SU-DHL-6 (cell line): Measurements from ENCODE around the gene ALDH4A1.

Experiments
- H2AFZ ChIP-seq: fragments of 200-600 bp; sonication (generic); 2 replicates; pipeline ENCODE4 v1.6.1; 2014; ENCODE audit warnings: low read depth, mild to moderate bottlenecking, moderate library complexity, mixed read lengths, antibody characterized with exemption, low read length; ENCODE audit not compliant: severe bottlenecking
- H3F3A ChIP-seq: fragments of 200-600 bp; shearing (Covaris generic); 2 replicates; pipeline ENCODE4 v1.6.0; 2016; ENCODE audit warnings: antibody characterized with exemption, mild to moderate bottlenecking; ENCODE audit not compliant: insufficient read depth
- H3K27ac ChIP-seq: fragments of 200-600 bp; sonication (generic); 2 replicates; pipeline ENCODE4 v1.5.1; 2016; ENCODE audit warnings: low read depth, mild to moderate bottlenecking, low read length, moderate library complexity, mixed read lengths
- H3K27me3 ChIP-seq: fragments of 200-600 bp; sonication (generic), shearing (Covaris generic); 2 replicates; pipeline ENCODE4 v1.6.0; 2014; ENCODE audit warnings: mild to moderate bottlenecking, low read length
- H3K36me3 ChIP-seq: fragments of 200-600 bp; sonication (generic); 2 replicates; pipeline ENCODE4 v1.6.1; 2014; ENCODE audit warnings: mild to moderate bottlenecking, low read length, mixed read lengths
- H3K4me2 ChIP-seq: fragments of 300-600, 200-600 bp; shearing (Covaris generic), sonication (generic); 2 replicates; pipeline ENCODE4 v1.6.0; 2014; ENCODE audit warnings: low read length, low read depth, mild to moderate bottlenecking; ENCODE audit not compliant: poor library complexity, severe bottlenecking
- H3K4me3 ChIP-seq: fragments of 200-600 bp; sonication (generic); 2 replicates; pipeline ENCODE4 v1.5.1; 2014; ENCODE audit warnings: antibody characterized with exemption, low read length, mild to moderate bottlenecking, mixed read lengths; ENCODE audit not compliant: insufficient read depth, poor library complexity, severe bottlenecking
- H3K79me2 ChIP-seq: fragments of 200-600 bp; sonication (generic); 2 replicates; pipeline ENCODE4 v1.6.1; 2014; ENCODE audit warnings: mild to moderate bottlenecking, low read length, moderate library complexity; ENCODE audit not compliant: insufficient read depth
- H3K9ac ChIP-seq: fragments of 200-600 bp; sonication (generic); 2 replicates; pipeline ENCODE4 v1.7.0; 2014; ENCODE audit warnings: mild to moderate bottlenecking, low read length
- H3K9me2 ChIP-seq: fragments of 200-600 bp; sonication (generic); replicated peaks from 2 replicates; pipeline ENCODE4 v1.6.1; 2014; ENCODE audit warnings: low read length; ENCODE audit not compliant: insufficient read depth
- H3K9me3 ChIP-seq: fragments of 200-600 bp; sonication (generic); 2 replicates; pipeline ENCODE4 v1.6.1; 2014; ENCODE audit warnings: low read length, mixed read lengths; ENCODE audit not compliant: insufficient read depth
- H4K20me1 ChIP-seq: fragments of 200-600 bp; sonication (generic); 2 replicates; pipeline ENCODE4 v1.6.1; 2014; ENCODE audit warnings: low read depth, mild to moderate bottlenecking, antibody characterized with exemption, low read length, moderate library complexity, mixed read lengths
- CTCF ChIP-seq: fragments of 200-600 bp; sonication (generic); IDR thresholded peaks from one replicate; pipeline ENCODE4 v1.5.1; 2017; ENCODE audit warnings: antibody characterized with exemption, mild to moderate bottlenecking, low read length, moderate library complexity; ENCODE audit not compliant: insufficient read depth, poor library complexity, severe bottlenecking
- EZH2phosphoT487 ChIP-seq: fragments of 200-600 bp; sonication (generic), shearing (Covaris generic); conservative IDR thresholded peaks from 2 replicates; pipeline ENCODE4 v1.6.1; 2018; ENCODE audit warnings: mild to moderate bottlenecking, antibody characterized with exemption, low read length, moderate library complexity, mixed read lengths

Gene ALDH4A1

DNA sequence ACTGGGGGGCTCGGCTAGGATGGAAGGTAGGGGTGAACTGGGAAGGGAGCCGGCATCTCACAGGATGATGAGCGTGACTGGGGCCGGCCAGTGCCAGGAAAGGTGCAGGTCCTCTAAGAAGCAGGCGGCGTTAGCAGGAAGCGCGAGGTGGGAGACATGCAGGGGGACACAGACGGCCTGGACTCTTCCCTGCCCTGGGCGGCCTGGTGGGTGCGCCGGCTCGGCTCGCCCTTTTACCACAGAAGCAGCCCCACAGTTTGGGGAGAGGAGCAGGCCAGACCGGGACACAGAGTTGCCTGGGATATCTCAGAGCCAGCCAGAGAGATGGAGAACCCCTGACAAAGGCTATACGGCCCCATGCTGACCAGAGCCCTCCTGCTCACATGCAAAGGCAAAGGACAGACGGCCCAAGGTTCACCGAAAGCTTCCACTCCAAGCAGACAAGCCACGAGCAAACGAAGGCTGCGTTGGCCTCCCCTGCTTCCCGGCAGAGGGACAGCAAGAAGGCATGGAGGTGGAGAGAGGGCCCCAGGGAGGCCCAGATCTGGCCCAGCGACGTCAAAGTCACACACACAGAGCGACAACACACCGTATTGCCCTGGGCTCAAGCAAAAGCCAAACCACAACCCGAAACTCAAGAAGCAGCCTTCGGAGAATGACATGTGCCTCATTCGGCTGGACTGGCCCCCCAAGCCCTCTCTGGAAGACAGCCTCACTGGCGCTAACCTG is 14.9 kb upstream of the ALDH4A1 start:
- H3K4me3 ChIP-seq, result no peak overlapping the region
- no peaks in the 10 kb centered on the region for H3F3A ChIP-seq
- no peaks in the 10 kb centered on the region for H3K9me3 ChIP-seq
- H3K36me3 ChIP-seq, result no peaks in the 10 kb centered on the region
- H3K79me2 ChIP-seq, result no peaks in the 10 kb centered on the region
- H3K9ac ChIP-seq, result no peak overlapping the region
- TF ChIP-seq EZH2phosphoT487 (no peak), CTCF (no peak)
- no peak overlapping the region for H3K4me2 ChIP-seq
- no peaks in the 10 kb centered on the region for H4K20me1 ChIP-seq
- H3K9me2 ChIP-seq, result no peaks in the 10 kb centered on the region
- H3K27me3 ChIP-seq, result no peaks in the 10 kb centered on the region
- no peak overlapping the region for H3K27ac ChIP-seq
- H2AFZ ChIP-seq, result no peak overlapping the region

- Histone ChIP-seq H4K20me1 (no peaks in the 10 kb centered on the region), H3K79me2 (no peaks in the 10 kb centered on the region), H3K9ac (no peak overlapping the region), H3K27ac (no peak overlapping the region), H3K4me3 (no peak overlapping the region), H3K4me2 (no peak overlapping the region), H3K27me3 (no peaks in the 10 kb centered on the region), H3K9me2 (no peaks in the 10 kb centered on the region), H2AFZ (no peak overlapping the region), H3K36me3 (no peaks in the 10 kb centered on the region), H3K9me3 (no peaks in the 10 kb centered on the region), H3F3A (no peaks in the 10 kb centered on the region)
- TF ChIP-seq CTCF, result no peak
- TF ChIP-seq EZH2phosphoT487, result no peak
Observed at GRCh38 chr1:18915341-18915740, 13.0 kb upstream of the ALDH4A1 start.

DNA sequence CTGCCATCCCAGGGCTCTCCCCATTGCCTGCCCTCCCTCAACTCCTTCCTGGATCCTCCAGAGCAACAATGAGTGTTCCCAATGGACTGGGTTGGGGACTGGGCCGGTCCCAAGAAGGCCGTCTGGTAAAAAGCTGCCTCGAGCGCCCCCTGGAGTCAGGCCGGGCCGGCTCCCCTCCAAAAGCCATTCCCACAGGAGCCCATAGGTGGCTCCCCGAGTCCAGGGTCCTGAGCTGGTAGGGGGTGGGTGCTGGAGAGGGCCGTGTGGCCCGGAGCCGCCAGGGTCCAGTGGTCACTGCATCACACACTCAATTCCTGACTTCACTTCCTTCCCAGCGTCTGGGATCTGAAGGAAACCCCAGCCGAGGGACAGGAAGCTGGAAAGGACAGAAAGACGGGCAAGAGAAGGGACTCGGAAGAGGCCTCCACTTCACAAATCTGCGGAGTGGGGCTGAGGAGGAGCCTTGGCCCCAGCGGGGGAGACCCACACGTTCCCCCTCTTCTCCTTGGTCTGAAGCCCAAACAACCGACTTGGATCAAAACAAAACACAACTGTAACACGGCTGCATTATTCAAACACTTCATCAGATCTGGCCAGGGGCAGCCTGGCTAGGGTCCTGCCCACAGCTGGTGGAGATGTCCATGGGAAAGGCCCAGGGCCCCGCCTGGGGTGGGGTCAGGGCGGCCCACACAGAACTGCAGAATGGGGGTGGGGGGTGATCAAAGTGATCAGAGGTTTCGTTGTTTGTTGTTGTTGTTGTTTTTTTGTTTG is 10.9 kb upstream of the ALDH4A1 start:
- no peak overlapping the region for H3K4me3 ChIP-seq
- no peaks in the 10 kb centered on the region for H4K20me1 ChIP-seq
- no peak overlapping the region for H3K27ac ChIP-seq
- TF ChIP-seq CTCF (peak; percentile 97), EZH2phosphoT487 (no peak)
- no peak overlapping the region for H3K4me2 ChIP-seq
- no peaks in the 10 kb centered on the region for H3K27me3 ChIP-seq
- no peaks in the 10 kb centered on the region for H3K9me3 ChIP-seq
- H3K9me2 ChIP-seq, result no peaks in the 10 kb centered on the region
- no peaks in the 10 kb centered on the region for H3K36me3 ChIP-seq
- no peaks in the 10 kb centered on the region for H3F3A ChIP-seq
- no peak overlapping the region for H3K9ac ChIP-seq
- H2AFZ ChIP-seq, result no peak overlapping the region
- H3K79me2 ChIP-seq, result no peaks in the 10 kb centered on the region
